Neural progenitor cell (in vitro differentiated cells): ENCODE measurements around the gene MARCHF3.

Source experiments
- CTCF ChIP-seq: fragments of 200-600 bp; sonication (generic); IDR thresholded peaks from 2 replicates; pipeline ENCODE4 v1.5.1; 2017; ENCODE audit warnings: antibody characterized with exemption, mild to moderate bottlenecking
- EZH2 ChIP-seq: fragments of 200-600 bp; sonication (generic); IDR thresholded peaks from 2 replicates; pipeline ENCODE4 v1.6.1; 2017; ENCODE audit warnings: antibody characterized with exemption, mild to moderate bottlenecking, moderate library complexity
- EZH2phosphoT487 ChIP-seq: fragments of 200-600 bp; sonication (generic); IDR thresholded peaks from 2 replicates; pipeline ENCODE4 v1.6.1; 2017; ENCODE audit warnings: antibody characterized with exemption

- TF ChIP-seq CTCF (no peak), EZH2 (no peak), EZH2phosphoT487 (no peak)
These were observed 104.9 kb downstream of the MARCHF3 start for GRCh38 chr5:126925482-126925881.
